Lower leg skin (tissue), 3 donors: ENCODE results near the gene KRT34.

Source experiments
- POLR2A ChIP-seq, 2 donors: fragments of 450-650 bp; IDR thresholded peaks; one replicate each; pipeline ENCODE4 v1.6.1; 2016 to 2017; ENCODE audit warnings: antibody characterized with exemption in 2 of 2, mild to moderate bottlenecking in 1 of 2, moderate library complexity in 1 of 2
- TF ChIP-seq, protein P1 (sequence below), 3 donors: fragments of 450-650 bp; IDR thresholded peaks; one replicate each; pipeline ENCODE4 v1.5.1; 2016; ENCODE audit warnings: antibody characterized with exemption in 3 of 3, mild to moderate bottlenecking in 3 of 3, moderate library complexity in 2 of 3

DNA sequence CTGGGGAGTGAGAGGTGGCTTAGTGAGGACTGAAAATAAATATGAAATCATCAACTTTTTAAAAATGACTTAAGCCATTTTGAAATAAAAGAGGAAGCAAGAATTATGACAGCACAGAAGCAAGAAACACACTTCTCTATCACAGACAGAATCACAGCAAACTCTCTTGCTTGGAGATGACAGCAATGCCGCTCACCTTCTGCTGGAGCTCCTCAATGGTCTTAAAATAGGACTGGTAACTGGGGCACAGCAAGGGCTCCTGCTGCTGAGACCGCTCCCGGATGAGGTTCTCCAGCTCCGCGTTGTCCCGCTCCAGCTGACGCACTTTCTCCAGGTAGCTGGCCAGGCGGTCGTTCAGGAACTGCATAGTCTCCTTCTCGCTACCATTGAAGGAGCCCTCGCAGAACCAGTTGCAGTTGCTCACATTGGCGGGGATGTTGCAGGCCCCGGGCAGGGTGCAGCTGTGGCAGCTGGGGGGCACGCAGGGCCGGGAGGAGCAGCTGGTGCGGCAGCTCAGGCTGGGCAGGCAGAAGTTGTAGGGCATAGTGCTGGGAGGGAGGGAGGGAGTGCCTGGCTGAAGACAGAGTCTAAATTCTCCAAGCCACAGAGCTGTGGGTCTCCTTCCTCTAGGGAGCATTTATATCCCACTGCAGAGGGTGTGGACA, 15.0 kb upstream of the KRT34 start, which contains the start of gene KRT31:
- TF ChIP-seq, protein P1, sequence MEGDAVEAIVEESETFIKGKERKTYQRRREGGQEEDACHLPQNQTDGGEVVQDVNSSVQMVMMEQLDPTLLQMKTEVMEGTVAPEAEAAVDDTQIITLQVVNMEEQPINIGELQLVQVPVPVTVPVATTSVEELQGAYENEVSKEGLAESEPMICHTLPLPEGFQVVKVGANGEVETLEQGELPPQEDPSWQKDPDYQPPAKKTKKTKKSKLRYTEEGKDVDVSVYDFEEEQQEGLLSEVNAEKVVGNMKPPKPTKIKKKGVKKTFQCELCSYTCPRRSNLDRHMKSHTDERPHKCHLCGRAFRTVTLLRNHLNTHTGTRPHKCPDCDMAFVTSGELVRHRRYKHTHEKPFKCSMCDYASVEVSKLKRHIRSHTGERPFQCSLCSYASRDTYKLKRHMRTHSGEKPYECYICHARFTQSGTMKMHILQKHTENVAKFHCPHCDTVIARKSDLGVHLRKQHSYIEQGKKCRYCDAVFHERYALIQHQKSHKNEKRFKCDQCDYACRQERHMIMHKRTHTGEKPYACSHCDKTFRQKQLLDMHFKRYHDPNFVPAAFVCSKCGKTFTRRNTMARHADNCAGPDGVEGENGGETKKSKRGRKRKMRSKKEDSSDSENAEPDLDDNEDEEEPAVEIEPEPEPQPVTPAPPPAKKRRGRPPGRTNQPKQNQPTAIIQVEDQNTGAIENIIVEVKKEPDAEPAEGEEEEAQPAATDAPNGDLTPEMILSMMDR (IDR thresholded peaks at IDR 0.05), result no peak
- no peak for TF ChIP-seq POLR2A (IDR thresholded peaks at IDR 0.05)
